ENCODE measurements around the gene SASH3.

Gene SASH3

GRCh38 chrX:129785160-129785947 is 5.6 kb downstream of the SASH3 start:
- DNase-seq, result no peak

- no peak for DNase-seq
These were observed 6.5 kb downstream of the SASH3 start for GRCh38 chrX:129786210-129786651.

DNA sequence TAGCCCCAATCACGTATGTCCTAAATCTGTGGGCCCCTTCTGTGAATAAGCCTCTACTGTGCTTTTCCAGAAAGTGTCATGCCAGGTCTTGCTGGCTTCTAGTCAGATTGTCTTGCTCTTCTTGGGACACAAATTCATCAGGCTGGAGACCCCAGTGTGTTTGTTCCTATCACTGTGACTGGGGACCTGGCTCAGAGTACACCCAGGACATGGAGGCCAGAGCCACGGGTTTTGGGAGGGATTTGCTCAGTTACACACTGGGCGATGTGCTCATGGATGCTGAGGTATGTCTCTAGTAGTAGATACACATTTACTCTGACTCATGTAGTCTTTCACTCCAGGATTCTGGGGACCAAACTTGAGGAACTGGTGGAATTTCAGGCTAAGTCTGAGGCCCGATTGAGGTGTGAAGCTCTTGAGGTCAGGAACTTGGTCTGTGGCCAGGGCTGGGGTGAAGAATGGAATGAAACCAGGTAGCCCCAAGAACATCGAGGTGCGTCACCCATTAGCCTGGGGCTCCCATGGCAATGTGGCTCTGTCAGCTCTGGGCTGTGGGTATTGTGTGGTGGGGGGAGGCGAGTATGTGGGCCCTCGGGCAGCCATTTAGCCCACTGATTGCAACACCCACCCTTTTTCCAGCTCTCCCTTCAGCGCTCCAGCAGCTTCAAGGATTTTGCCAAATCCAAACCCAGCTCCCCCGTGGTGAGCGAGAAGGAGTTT is 7.7 kb downstream of the SASH3 start:
- no peak for DNase-seq

DNA sequence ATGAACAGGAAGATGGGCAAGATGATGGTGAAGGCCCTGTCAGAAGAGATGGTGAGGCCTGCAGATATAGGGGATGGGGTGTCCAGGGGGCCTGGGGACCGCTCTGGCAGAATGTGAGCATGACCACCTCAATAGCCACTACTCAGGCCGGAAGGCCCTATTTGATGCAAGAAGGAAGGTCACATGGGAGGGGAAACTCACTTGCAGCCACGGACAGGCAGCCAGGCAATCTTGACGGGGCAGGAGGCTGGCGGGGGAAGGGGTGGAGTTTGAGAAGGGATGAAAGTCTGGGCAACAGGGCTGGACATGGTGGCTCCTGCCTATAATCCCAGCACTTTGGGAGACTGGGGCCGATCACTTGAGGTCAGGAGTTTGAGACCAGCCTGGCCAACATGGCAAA is 8.8 kb downstream of the SASH3 start:
- DNase-seq, result no peak

GRCh38 chrX:129790146-129790545 is 10.4 kb downstream of the SASH3 start:
- no peak for DNase-seq

DNA sequence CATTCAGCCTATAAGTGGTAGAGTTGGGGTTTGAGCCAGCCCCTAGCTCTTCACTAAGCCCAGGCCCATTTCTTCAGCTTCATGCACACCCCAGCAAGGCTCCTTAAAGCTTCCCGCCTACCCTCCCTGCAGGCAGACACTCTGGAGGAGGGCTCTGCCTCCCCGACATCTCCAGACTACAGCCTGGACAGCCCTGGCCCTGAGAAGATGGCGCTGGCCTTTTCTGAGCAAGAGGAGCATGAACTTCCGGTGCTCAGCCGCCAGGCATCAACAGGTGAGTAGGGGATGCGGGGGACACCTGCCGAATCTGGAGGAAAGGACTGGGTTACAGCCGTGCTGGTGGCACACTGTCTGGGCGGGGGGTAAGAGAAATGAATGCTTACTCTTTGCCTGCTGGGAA is 11.1 kb downstream of the SASH3 start:
- DNase-seq, result no peak

DNA sequence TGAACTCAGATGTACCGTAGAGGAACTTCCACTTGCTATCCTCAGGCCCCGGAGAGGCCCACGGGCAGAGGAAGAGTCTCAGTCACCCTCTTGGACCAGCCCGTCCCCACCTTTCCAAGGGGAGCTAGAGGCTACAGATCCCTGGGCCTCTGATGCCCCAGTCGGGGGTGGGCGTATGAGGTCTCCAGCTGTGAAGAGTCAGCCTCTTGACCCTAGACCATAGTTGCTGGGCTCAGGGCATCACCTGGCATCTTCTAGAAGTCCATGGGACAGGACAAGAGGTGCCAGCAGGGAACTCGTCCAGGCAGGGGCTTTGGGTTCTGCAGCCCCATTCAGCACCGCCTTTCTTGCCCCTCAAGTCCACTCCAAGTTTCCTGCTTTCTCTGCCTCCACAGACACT is 11.6 kb downstream of the SASH3 start:
- DNase-seq, result no peak

- no peak for DNase-seq
These were observed 12.3 kb downstream of the SASH3 start for GRCh38 chrX:129791961-129792570.

- no peak for DNase-seq
These were observed 13.0 kb downstream of the SASH3 start for GRCh38 chrX:129792586-129793291.

GRCh38 chrX:129793604-129794191 is 13.9 kb downstream of the SASH3 start:
- DNase-seq, result no peak

DNA sequence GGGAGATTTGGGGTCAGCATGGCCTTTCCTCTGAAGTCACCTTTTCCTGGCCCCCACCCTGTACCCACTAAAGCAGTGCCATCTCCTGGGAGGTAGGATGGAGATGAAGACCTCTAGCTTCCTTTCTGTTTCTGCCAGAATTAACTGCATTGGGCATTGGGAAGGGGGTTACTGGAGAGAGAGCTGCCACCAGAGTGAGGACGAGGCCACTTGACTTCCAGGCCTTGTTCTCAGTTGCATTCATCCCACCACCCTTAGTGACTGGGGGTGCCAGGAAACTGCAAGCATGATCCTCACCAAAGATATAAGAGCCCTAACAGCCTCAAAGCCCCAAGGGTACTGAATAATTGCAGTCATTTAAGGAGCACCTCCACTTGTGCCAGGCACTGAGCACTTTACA is 15.8 kb downstream of the SASH3 start:
- DNase-seq, result no peak

DNA sequence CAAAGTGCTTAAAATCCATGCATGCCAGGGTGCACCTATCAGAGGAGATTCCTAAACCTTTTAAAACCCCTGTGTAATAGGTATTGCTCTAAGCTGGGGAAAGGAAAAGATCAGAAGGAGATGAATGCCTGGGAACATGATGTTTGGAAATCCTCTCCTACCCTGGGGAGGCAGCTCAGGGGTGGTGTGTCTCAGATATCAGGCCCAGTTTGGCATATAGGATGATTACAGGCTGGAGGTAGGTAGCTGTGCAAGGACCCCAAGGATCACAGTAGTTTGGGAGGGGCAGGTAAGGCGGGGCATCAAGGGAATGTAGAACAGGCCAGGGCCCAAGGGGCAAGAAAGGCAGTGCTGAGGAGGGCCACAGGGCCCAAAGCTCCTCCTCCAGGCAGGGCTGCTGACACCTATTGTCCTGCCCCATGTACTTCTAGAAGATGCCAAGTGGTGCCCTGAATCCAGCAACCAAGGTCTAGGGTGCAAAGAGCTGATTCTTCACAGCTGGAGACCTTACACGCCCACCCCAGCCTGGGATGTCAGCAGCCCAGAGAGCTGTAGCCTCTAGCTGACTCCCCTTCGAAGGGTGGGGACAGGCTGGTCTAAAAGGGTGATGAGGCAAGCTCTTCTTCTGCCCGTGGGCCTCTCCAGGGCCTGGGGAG is 17.6 kb downstream of the SASH3 start:
- no peak for DNase-seq

DNA sequence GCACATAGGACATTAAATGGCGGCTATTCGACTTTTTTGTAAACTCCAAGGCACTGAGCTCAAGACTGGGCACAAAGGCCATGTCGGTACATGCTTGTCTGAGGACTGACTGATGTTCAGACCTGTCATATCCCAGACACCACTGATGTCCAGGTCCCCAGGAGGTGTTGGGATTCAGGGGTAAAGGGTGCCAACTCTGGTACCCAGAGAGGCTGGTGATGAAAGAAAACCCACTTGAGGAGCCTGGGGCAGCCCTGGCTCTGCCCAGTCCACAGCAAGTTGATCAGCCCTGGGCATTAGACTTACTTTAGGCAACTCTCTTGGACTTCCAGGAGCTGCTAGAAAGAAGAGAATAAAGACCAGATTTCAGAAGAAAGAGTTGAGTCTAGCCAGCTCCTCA is 18.7 kb downstream of the SASH3 start:
- DNase-seq, result no peak

DNA sequence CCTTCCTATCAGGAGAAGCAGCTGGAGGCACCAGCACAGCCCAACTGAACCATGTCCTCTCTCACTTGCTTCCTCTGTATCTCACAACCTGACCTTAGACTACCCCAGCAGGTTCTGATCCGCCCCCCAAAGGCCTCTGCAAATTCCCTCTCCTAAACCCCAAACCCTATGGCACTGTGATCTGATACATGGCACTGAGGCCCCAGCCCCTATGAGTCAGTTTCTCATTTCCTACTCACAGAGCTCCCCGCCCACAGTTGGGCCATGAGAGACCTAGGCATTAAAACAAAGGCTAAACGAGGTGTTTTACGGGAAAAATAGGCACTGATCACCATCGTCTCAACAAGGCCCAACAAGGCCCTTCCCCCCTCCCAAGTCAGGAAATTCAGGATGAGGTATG is 19.1 kb downstream of the SASH3 start:
- DNase-seq, result no peak

- DNase-seq, result no peak
These were observed 20.4 kb downstream of the SASH3 start for GRCh38 chrX:129800186-129800585.

GRCh38 chrX:129802863-129803262 is 23.1 kb downstream of the SASH3 start:
- DNase-seq, result no peak

GRCh38 chrX:129804806-129805205 is 25.1 kb downstream of the SASH3 start:
- no peak for DNase-seq

- no peak for DNase-seq
These were observed 28.5 kb downstream of the SASH3 start for GRCh38 chrX:129808158-129808828.

- DNase-seq, result no peak
These were observed 29.4 kb downstream of the SASH3 start for GRCh38 chrX:129808829-129809796.

GRCh38 chrX:129813662-129814368 is 34.1 kb downstream of the SASH3 start:
- DNase-seq, result no peak

Measured in NCI-H1930 (cell line).